PC-9 (cell line): ENCODE data around the gene GRIP2. TPM values are rescaled to one million over a fixed set of nuclear protein-coding genes. Genes with fewer than 3 reads are reported as not detected.

Experiments used
- BruUV-seq: library from RNA; stranded (reverse); fragments of 400-500 nt; replicated peaks from 2 replicates; lab custom pipeline; 2021; lab: Mats Ljungman, UMichigan
- CTCF ChIA-PET: fragments of 300-600 bp; sonication (Branson Sonifier 250); formaldehyde crosslinking; loops from one replicate; lab custom pipeline; 2022; ENCODE audit warnings: antibody characterized with exemption; lab: Charles Lee
- POLR2A ChIA-PET: fragments of 300-600 bp; sonication (Branson Sonifier 250); formaldehyde crosslinking; loops from one replicate; lab custom pipeline; 2022; ENCODE audit warnings: antibody characterized with exemption; ENCODE audit not compliant: unreplicated experiment; lab: Charles Lee
- DNase-seq, 2 experiments: peaks; one replicate each; pipeline versions ENCODE4 v3.0.0 to v3.0.0-alpha.2; 2015 to 2022; ENCODE audit warnings: mixed read lengths in 1 of 2
- H2AFZ ChIP-seq: fragments of 200-600 bp; sonication (generic); 2 replicates; pipeline ENCODE4 v1.8.1; 2017; ENCODE audit warnings: antibody characterized with exemption
- H3F3A ChIP-seq: fragments of 200-600 bp; sonication (generic); 2 replicates; pipeline ENCODE4 v1.8.1; 2017; ENCODE audit warnings: antibody characterized with exemption, mild to moderate bottlenecking, low read depth; ENCODE audit not compliant: insufficient read depth
- H3K27ac ChIP-seq: fragments of 200-600 bp; sonication (generic); 2 replicates; pipeline ENCODE4 v1.6.1; 2016; ENCODE audit warnings: mixed run types
- H3K27me3 ChIP-seq: fragments of 200-600 bp; sonication (generic); 2 replicates; pipeline ENCODE4 v1.6.1; 2016; ENCODE audit warnings: low read depth, mixed run types; ENCODE audit not compliant: insufficient read depth
- H3K36me3 ChIP-seq: fragments of 200-600 bp; sonication (generic); 2 replicates; pipeline ENCODE4 v1.6.1; 2016; ENCODE audit warnings: low read depth, mixed run types
- H3K4me1 ChIP-seq: fragments of 200-600 bp; sonication (generic); replicated peaks from 2 replicates; pipeline ENCODE4 v1.6.1; 2016; ENCODE audit warnings: mixed run types; ENCODE audit not compliant: insufficient read depth
- H3K4me2 ChIP-seq: fragments of 200-600 bp; sonication (generic); 2 replicates; pipeline ENCODE4 v1.6.1; 2017; ENCODE audit warnings: mixed run types
- H3K4me3 ChIP-seq: fragments of 200-600 bp; sonication (generic); 2 replicates; pipeline ENCODE4 v1.6.1; 2016; ENCODE audit warnings: mixed run types
- H3K79me2 ChIP-seq: fragments of 200-600 bp; sonication (generic); 2 replicates; pipeline ENCODE4 v1.6.1; 2017; ENCODE audit warnings: low read depth, mixed run types
- H3K9me2 ChIP-seq: fragments of 200-600 bp; sonication (generic); 2 replicates; pipeline ENCODE4 v1.8.1; 2017; ENCODE audit warnings: mild to moderate bottlenecking; ENCODE audit not compliant: insufficient read depth
- H3K9me3 ChIP-seq: fragments of 200-600 bp; sonication (generic); 2 replicates; pipeline ENCODE4 v1.8.1; 2016; ENCODE audit warnings: low read depth; ENCODE audit not compliant: insufficient read depth
- H4K20me1 ChIP-seq: fragments of 200-600 bp; sonication (generic); 2 replicates; pipeline ENCODE4 v1.8.1; 2017; ENCODE audit not compliant: insufficient read depth
- EZH2 ChIP-seq: fragments of 200-600 bp; sonication (generic); IDR thresholded peaks from 2 replicates; pipeline ENCODE4 v1.8.0; 2017; ENCODE audit warnings: antibody characterized with exemption, low read depth
- intact Hi-C: fragments of 100-400 bp; cut with micrococcal nuclease; formaldehyde crosslinking; loops from one replicate; pipeline ENCODE4 v1.10.0; 2022; ENCODE audit not compliant: unreplicated experiment
- total RNA-seq: library from RNA; stranded (reverse); gene quantifications from 2 replicates; pipeline ENCODE4 v1.2.3, GENCODE V29; 2021
- TF ChIP-seq, protein P1 (sequence below): fragments of 200-600 bp; sonication (generic); conservative IDR thresholded peaks from 2 replicates; pipeline ENCODE4 v1.6.1; 2017; ENCODE audit warnings: mixed run types, antibody characterized with exemption, mild to moderate bottlenecking, moderate library complexity

Gene GRIP2
- total RNA-seq, 1 experiment from 2014 or later = not detected

DNA sequence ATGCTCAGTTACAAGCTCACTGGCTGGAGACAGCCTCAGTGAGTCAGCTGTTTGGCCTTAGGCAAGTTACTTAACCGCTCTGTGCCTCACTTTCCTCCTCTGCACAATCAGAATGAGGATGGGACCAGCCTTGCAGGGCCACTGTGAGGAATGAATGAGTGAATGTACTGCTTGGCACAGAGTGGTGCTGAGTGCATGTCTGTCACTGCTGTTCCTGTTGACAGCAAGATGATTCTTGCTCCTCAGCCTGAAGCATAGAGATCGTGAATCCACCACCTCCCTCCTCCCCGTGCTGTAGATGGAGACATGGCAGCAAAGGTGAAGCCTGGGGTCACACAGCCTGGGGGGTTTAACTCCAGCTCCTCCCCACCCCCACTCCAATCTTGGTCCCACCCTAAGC lies 14.6 kb upstream of the GRIP2 start:
- Histone ChIP-seq H3K4me3 (no peak overlapping the region), H3F3A (no peaks in the 10 kb centered on the region), H3K4me1 (no peaks in the 10 kb centered on the region), H3K9me3 (no peaks in the 10 kb centered on the region), H4K20me1 (no peaks in the 10 kb centered on the region), H3K4me2 (no peak overlapping the region), H3K27me3 (peaks cover 68% of the 10 kb centered on the region), H2AFZ (no peak overlapping the region), H3K27ac (no peak overlapping the region), H3K9me2 (no peaks in the 10 kb centered on the region), H3K36me3 (no peaks in the 10 kb centered on the region), H3K79me2 (no peaks in the 10 kb centered on the region)
- no peak for TF ChIP-seq EZH2
- TF ChIP-seq, protein P1, sequence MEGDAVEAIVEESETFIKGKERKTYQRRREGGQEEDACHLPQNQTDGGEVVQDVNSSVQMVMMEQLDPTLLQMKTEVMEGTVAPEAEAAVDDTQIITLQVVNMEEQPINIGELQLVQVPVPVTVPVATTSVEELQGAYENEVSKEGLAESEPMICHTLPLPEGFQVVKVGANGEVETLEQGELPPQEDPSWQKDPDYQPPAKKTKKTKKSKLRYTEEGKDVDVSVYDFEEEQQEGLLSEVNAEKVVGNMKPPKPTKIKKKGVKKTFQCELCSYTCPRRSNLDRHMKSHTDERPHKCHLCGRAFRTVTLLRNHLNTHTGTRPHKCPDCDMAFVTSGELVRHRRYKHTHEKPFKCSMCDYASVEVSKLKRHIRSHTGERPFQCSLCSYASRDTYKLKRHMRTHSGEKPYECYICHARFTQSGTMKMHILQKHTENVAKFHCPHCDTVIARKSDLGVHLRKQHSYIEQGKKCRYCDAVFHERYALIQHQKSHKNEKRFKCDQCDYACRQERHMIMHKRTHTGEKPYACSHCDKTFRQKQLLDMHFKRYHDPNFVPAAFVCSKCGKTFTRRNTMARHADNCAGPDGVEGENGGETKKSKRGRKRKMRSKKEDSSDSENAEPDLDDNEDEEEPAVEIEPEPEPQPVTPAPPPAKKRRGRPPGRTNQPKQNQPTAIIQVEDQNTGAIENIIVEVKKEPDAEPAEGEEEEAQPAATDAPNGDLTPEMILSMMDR = no peak
- POLR2A ChIA-PET = no interaction called here
- intact Hi-C loops = no loop called here
- no TSS peak for BruUV-seq
- CTCF ChIA-PET = no interaction called here
- DNase-seq = no peak

DNA sequence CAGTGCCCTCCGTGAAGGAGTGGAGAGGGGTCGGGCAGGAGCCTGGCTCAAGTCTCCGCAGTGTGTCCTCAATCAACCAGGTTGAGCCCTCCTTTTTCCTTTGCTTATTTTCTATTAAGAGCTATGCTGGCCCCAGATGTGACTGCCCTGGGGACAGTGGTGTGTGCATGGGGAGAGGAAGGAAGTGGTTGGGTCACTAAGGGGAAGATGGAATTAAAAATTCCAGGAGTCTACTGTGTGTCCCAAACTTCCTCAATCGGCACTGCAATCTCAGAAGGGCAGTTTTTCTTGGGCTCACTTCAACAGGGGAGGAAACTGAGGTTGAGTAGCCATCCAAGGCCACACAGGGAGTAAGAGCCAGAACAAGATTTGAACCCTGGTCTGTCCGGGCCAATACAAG lies 13.7 kb upstream of the GRIP2 start:
- no peak overlapping the region for H2AFZ ChIP-seq
- H3F3A ChIP-seq = no peaks in the 10 kb centered on the region
- DNase-seq = no peak
- TF ChIP-seq, protein P1 = no peak
- TF ChIP-seq EZH2 = no peak
- no peaks in the 10 kb centered on the region for H3K9me3 ChIP-seq
- CTCF ChIA-PET = no interaction called here
- no TSS peak for BruUV-seq
- no peaks in the 10 kb centered on the region for H4K20me1 ChIP-seq
- no peaks in the 10 kb centered on the region for H3K9me2 ChIP-seq
- H3K4me3 ChIP-seq = no peak overlapping the region
- no peaks in the 10 kb centered on the region for H3K4me1 ChIP-seq
- peaks cover 60% of the 10 kb centered on the region for H3K27me3 ChIP-seq
- POLR2A ChIA-PET = no interaction called here
- no peak overlapping the region for H3K27ac ChIP-seq
- intact Hi-C loops = no loop called here
- no peaks in the 10 kb centered on the region for H3K79me2 ChIP-seq
- H3K36me3 ChIP-seq = no peaks in the 10 kb centered on the region
- H3K4me2 ChIP-seq = no peak overlapping the region

DNA sequence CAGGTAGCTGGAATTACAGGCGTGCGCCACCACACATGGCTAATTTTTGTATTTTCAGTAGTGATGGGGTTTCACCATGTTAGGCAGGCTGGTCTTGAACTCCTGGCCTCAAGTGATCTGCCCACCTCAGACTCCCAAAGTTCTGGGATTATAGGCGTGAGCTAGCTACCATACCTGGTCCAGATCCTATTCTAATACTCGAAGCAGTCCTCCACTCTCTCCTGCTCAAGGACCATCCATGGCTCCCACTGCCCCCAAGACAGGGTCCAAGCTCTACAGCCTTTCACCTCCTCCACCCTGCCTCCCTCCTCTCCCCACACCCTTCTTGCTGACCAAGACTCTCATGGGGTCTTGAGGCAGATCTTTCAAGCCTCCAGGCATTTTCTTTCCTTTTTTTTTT lies 12.6 kb upstream of the GRIP2 start:
- H3K79me2 ChIP-seq = no peaks in the 10 kb centered on the region
- H2AFZ ChIP-seq = no peak overlapping the region
- H3K4me1 ChIP-seq = no peaks in the 10 kb centered on the region
- ChIA-PET POLR2A (no interaction called here), CTCF (interaction anchor here (0.7 kb wide), 1 partner anchor 10 kb away, joined by 9 read pairs; no protein-coding TSS in a partner anchor)
- TF ChIP-seq, protein P1 = no peak
- no peak for TF ChIP-seq EZH2
- no peaks in the 10 kb centered on the region for H4K20me1 ChIP-seq
- H3K9me3 ChIP-seq = no peaks in the 10 kb centered on the region
- no peak for DNase-seq
- no peaks in the 10 kb centered on the region for H3K9me2 ChIP-seq
- H3F3A ChIP-seq = no peaks in the 10 kb centered on the region
- intact Hi-C loops = no loop called here
- peaks cover 60% of the 10 kb centered on the region for H3K27me3 ChIP-seq
- H3K27ac ChIP-seq = no peak overlapping the region
- no peaks in the 10 kb centered on the region for H3K36me3 ChIP-seq
- no peak overlapping the region for H3K4me3 ChIP-seq
- no peak overlapping the region for H3K4me2 ChIP-seq
- no TSS peak for BruUV-seq
